ENCODE data around the gene NRCAM. TPM values are rescaled to one million over a fixed set of nuclear protein-coding genes. Genes with fewer than 3 reads are reported as not detected.

Gene NRCAM
- total and polyA plus RNA-seq, 2 of the 13 experiments (the other 11 are each of a cell fraction or from before 2014, with no cell fraction given), result 0.31 to 0.33 TPM

- TF ChIP-seq ZNF710 (CRISPR knock-in tag; IDR thresholded peaks at IDR 0.05; ENCODE audit: borderline replicate concordance), result no peak
- no peak for TF ChIP-seq AGO1 (IDR thresholded peaks at IDR 0.05; ENCODE audit: low read depth, low read length, poor library complexity, severe bottlenecking)
- no peak for TF ChIP-seq ZMAT3 (CRISPR knock-in tag; conservative IDR thresholded peaks at IDR 0.05)
- no peak for TF ChIP-seq ZNF841 (CRISPR knock-in tag; IDR thresholded peaks at IDR 0.05; ENCODE audit: borderline replicate concordance)
- no peak for TF ChIP-seq RARG (CRISPR knock-in tag; IDR thresholded peaks at IDR 0.05; ENCODE audit: low read depth)
Observed at GRCh38 chr7:108234281-108234680, 222.0 kb downstream of the NRCAM start (continued).

- Histone ChIP-seq H3K79me2 (ENCODE audit: insufficient read depth, low read length) (no peaks in the 10 kb centered on the region), H3K4me3 (replicated peaks in 1 of 3; ENCODE audit: insufficient read depth in 1 of 3, low read depth in 2 of 3, low read length in 3 of 3) (no peak overlapping the region), H3K9me3 (ENCODE audit: low read length) (no peaks in the 10 kb centered on the region), H3K27me3 (ENCODE audit: control insufficient read depth in 1 of 2, insufficient read depth in 2 of 2, low read length in 2 of 2) (peaks cover 0 to 1% of the 10 kb centered on the region in 2 experiments; a peak in 1 of 5 replicates), H3K4me2 (ENCODE audit: low read depth, low read length) (no peak overlapping the region), H2AFZ (ENCODE audit: low read length) (no peak overlapping the region), H3K4me1 (ENCODE audit: insufficient read depth, low read length) (peaks cover 22% of the 10 kb centered on the region), H4K20me1 (ENCODE audit: insufficient read depth, low read length) (no peaks in the 10 kb centered on the region), H3K9ac (ENCODE audit: insufficient read depth, low read depth, low read length) (no peak overlapping the region), H3K27ac (ENCODE audit: extremely low read length, insufficient read depth, low read length) (no peak overlapping the region), H3K36me3 (replicated peaks in 1 of 2; ENCODE audit: control insufficient read depth in 1 of 2, insufficient read depth in 2 of 2, low read length in 2 of 2) (no peaks in the 10 kb centered on the region)
- no peak for TF ChIP-seq ZBTB8A (CRISPR knock-in tag; IDR thresholded peaks at IDR 0.05; ENCODE audit: borderline replicate concordance, low read depth)
- TF ChIP-seq ZNF770 (CRISPR knock-in tag; IDR thresholded peaks at IDR 0.05), result no peak
- no peak for TF ChIP-seq PHF21A (CRISPR knock-in tag; IDR thresholded peaks at IDR 0.05)
- TF ChIP-seq ZNF652 (CRISPR knock-in tag; IDR thresholded peaks at IDR 0.05; ENCODE audit: borderline replicate concordance, low read depth), result no peak
- no peak for TF ChIP-seq PCBP1 (IDR thresholded peaks at IDR 0.05; ENCODE audit: borderline replicate concordance, low read depth, low read length)
- no peak for TF ChIP-seq ZNF282 (IDR thresholded peaks at IDR 0.05; ENCODE audit: partially characterized antibody)
- no peak for TF ChIP-seq ZNF780A (CRISPR knock-in tag; IDR thresholded peaks at IDR 0.05)
- no peak for TF ChIP-seq NFE2L1 (CRISPR knock-in tag; IDR thresholded peaks at IDR 0.05; ENCODE audit: borderline replicate concordance)
- DNase-seq (ENCODE audit: low spot score), result no peak
- ChIA-PET POLR2A (no interaction called here), CTCF (ENCODE audit: low intra/inter-chr PET ratio, low total read pairs) (no interaction called here)
- no peak for ATAC-seq
- intact Hi-C loops (cut with micrococcal nuclease; ENCODE audit: unreplicated experiment), result no loop called here
- BruUV-seq (replicated peaks), result no TSS peak
- 77% methylated on average over 6 of the region's 6 CpGs for WGBS (ENCODE audit: low lambda C conversion rate)
- in situ Hi-C loops (cut with HindIII; ENCODE audit: extremely low pct_ligation_motif_present, low pct_unique_long_range_greater_than_20kb), result no loop called here
- no peak for FAIRE-seq
Observed at GRCh38 chr7:108232076-108232475, 224.2 kb downstream of the NRCAM start.

All from HepG2 (cell line).